ENCODE measurements around the gene FASTKD2.
"Not testable (repeated sequence)": the region's sequence is repeated elsewhere in the genome, so short reads cannot be mapped to it uniquely, and the experiment has no call there.

FASTKD2 gene

DNA sequence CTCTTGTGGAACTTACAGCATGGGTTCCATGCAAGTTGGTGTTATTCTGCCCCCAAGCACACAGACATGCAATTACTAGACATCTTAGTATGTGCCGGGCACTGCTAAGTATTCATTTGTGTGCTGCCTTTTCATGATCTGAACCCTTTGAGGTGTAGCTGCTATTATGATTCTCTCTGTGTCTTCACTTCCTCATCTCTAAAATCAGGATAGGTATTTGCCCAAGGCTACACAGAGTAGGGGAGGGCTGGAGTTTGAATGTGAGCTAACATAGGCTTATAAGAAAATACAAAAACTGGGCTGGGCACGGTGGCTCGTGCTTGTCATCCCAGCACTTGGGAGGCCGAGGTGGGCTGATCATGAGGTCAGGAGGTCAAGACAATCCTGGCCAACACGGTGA is 27.2 kb downstream of the FASTKD2 start:
- no peak for DNase-seq

DNA sequence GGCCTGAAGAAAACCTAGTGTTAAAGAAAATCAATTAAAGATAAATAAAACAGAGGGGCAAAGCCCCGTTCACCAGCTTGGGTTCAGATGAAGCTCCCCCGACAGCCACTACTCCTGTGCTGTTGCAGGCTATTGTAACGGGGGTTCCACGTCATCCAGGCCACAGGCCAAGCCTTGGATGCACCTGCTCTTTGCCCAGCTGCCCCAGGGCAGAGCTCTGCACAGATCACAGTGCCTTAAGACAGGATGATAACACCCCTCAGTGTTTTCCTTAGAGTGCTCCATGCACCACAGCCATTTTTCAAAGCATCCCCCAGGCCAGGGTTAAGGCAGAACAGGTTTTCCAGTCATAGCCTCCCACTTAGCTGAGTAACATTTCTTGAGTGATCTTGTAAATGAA is 32.0 kb downstream of the FASTKD2 start:
- DNase-seq = peak; percentile 18

- no peak for DNase-seq
Measured at GRCh38 chr2:206798000-206798399, 32.6 kb downstream of the FASTKD2 start.

DNA sequence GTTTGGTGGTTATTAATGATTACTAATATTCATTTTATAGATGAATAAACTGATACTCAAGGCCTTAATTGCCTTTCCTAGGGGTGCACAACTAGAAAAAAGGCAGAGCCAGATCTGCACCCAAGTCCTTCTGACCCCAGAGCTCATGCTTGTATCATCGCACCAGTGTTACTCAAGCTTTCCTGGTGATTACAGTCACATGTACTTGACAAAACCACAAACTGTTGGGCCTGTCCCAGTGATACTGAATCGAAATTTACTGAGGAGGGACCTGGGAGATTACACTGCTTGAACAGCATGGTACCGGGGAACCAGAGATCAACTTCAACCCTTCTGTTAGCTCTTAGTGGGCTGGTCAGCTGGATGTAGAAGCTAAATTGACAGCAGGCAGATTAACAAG is 33.7 kb downstream of the FASTKD2 start:
- no peak for DNase-seq

- peak; percentile 46 for DNase-seq
Measured at GRCh38 chr2:206800506-206801417, 35.4 kb downstream of the FASTKD2 start.

DNA sequence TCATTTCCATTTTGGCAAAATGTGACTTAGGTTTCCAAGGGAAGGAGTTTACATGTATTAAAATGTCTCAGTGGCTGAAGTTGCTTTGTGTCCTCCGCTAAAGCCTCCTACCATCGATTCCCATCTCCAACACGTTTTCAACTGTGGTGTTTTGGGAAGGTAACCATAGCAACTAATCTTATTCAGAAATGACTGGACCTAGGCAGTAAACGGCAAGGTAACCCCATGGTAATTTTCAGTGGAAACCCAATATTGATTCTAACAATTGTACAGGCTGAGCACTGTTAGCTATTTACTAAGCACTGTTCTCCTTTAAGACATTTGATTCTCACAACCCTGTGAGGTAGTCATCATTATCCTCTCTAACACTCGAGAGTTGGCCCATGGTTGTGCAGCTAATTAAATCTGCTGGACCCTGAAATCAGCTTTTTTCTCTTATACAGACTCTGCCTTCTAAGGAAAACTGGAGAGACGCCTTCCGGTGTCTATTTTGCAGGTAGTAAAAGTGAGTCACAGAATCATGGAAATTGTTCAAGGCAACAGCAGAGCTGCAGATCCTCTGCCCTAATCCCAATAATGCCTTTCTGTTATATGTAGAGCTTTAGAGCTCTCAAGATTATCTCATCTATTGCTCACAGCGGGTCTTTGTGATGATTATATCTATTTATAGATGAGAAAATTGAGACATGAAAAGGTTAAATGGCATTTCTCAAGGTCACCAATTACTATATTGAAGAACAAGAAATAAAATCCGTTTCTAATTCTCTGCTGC is 36.2 kb downstream of the FASTKD2 start:
- DNase-seq = no peak

- DNase-seq = no peak
Measured at GRCh38 chr2:206802654-206803514, 37.5 kb downstream of the FASTKD2 start.

GRCh38 chr2:206804326-206804725 is 38.9 kb downstream of the FASTKD2 start:
- DNase-seq = no peak

DNA sequence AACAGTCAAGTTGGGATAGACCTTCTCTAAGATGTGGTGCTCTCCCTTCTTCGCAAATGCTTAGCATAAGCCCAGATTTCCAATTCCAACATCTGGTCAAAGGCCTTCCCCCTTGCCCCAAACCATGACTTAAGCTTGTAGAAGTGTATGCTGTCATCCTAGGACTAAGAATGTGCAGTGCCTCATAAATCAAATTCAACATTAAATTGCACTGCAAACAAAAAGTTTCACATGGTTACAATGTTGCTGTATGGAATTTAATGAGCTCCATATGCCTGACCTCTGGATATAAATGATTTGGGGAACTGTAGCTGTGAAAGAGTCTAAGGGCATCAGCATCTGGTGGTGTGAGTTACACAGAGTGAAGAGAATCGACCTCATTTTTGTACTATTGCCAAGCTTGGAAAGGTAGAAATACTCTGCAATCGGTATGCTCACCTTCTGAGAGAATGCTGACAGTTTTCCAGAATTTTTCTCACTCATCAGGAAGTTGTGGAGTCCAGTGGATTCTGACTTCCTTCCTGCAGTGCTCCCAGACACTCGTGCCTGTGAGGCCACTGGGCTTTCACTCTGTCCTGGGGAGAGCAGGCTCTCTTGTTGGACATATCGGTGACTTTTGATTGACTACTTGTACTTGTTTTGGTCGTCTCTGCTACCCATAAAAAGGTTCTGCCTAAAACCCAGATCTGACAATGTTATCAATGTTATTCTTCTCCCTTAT is 40.6 kb downstream of the FASTKD2 start:
- DNase-seq = no peak

- DNase-seq = not testable (repeated sequence)
Measured at GRCh38 chr2:206807624-206808023, 42.2 kb downstream of the FASTKD2 start.

GRCh38 chr2:206812471-206812870 is 47.1 kb downstream of the FASTKD2 start:
- not testable (repeated sequence) for DNase-seq

- DNase-seq = no peak
Measured at GRCh38 chr2:206814498-206814897, 49.1 kb downstream of the FASTKD2 start.

DNA sequence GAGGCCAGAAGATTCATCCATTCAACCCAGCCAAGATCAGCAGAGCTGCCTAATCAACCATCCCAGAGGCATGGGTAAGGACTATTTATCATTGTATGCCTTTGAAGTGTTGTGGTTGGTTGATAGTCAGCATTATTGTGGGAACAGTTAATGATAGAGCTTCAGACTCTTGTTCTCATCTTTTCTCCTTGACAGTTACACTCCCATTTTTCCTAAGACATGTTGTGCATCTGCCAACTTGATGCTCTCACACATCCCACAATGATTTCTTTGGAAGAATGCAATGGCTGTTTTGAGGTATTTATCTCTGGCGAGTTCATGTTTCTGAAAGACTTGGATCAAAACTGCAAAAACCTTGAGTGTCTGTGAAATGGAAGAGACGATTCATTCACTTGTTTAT is 55.4 kb downstream of the FASTKD2 start:
- DNase-seq = no peak

DNA sequence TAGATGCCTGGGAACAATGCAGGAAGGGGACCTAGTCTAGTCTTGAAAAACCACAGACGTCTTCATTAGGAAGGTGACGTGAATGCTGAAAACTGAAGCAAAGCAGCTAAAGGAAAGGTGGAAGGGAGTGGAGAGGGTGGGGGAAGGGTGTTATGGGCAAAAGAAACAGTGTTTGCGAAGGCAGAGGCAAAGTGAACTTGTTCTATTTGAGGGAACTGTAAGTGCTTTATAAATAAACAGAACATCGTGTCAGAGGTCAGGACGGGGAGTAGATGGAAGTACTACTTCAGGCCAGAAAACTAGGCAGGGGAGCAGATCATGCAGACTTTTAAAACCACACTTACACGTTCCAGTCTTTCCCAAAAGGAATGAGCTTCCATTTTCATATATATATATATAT is 57.8 kb downstream of the FASTKD2 start:
- no peak for DNase-seq

GRCh38 chr2:206824087-206824618 is 58.7 kb downstream of the FASTKD2 start:
- DNase-seq = no peak

- no peak for DNase-seq
Measured at GRCh38 chr2:206824993-206825392, 59.6 kb downstream of the FASTKD2 start.

DNA sequence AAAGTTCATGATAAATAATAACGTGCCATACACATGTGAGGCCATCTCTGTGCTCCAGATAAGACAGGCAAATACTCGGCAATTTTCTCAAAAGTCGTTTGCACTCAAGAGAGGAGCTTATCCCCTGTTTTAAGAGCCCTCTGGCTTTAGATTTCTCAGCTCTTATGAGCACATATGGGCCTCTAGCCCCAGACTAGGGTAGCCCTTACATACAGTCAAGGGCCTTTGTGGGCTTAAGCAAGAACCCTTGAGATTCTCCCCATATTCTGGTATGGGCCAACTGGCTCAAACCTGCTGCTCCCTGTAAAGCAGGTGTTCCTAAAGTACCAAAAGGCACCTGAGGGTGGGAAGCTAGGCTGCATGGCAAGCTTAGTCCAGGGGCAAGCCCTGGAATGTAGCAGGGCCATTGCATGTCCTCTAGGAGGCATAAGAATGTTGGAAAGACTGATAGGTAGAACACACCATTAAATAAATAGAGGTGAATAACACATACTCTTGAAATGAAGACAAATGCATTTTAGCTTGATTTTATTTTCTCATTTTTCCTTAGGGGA is 66.1 kb downstream of the FASTKD2 start:
- DNase-seq = no peak

GRCh38 chr2:206832873-206833272 is 67.5 kb downstream of the FASTKD2 start:
- DNase-seq = no peak

DNA sequence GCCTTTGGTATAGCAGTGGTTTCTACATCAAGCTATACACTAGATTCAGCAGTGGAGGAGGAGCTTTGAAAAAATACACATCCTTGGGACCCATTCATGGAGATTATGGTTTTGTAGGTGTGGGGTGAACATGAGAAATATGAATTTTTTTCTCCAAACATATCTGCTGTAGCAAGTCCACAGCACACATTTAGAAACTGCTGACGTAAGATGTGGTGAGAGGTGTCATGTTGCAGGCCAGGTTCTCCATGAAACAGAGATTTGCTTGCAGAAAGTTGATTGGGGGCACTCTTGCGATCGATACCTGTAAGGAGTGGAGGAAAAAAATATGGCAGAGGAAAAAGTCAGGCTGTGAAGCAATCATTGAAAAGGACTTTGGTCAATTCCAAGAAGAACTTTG is 67.9 kb downstream of the FASTKD2 start:
- DNase-seq = no peak

- DNase-seq = peak; percentile 1
Measured at GRCh38 chr2:206836722-206837121, 71.3 kb downstream of the FASTKD2 start.

DNA sequence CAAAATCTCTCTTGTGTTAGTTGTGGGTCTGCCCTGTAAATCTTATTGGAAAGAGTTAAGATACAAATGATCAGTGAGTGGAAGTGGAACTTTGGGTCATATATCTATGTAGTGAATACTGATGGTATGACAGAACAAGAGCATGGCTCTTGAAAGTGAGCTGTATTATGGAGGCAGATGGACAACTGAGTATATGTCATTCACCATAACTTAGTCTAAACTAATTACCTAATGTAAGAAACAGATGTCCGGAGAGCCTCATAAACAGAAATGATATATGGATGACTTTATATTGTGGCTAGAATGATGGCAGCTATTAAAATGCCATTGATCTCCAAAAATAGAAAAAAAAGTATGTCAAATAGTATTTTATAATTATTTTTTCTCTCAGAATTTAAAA is 72.4 kb downstream of the FASTKD2 start:
- DNase-seq = no peak

GRCh38 chr2:206838690-206839089 is 73.3 kb downstream of the FASTKD2 start:
- no peak for DNase-seq
